GM21825 (cell line): Measurements from ENCODE around the gene ATP9A.
A peak's percentile ranks its signal among the peaks of the same experiment; 100 is the strongest.

Experiments
- ATAC-seq: cut with Tn5 transposase; IDR thresholded peaks from one replicate; pipeline ENCODE4 v1.9.1; 2021; ENCODE audit warnings: mild to moderate bottlenecking, moderate library complexity; ENCODE audit not compliant: unreplicated experiment

Gene ATP9A

DNA sequence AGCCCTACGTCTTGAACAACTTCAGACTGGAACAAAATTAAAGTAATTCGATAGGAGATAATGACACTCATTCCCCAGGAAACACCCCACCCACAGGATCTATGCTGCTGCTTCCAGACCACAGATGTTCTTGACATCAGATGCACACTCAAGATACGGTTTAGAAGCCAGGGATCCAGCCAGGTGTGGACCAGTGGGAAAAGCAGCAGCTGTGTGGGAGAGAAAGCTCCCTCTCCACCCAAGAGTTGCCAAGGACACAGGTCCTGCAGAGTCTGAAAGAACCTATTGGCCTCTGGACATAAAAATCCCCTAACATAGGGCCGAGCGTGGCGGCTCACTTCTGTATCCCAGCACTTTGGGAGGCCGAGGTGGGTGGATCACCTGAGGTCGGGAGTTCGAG, 133.9 kb downstream of the ATP9A start:
- ATAC-seq: no peak

DNA sequence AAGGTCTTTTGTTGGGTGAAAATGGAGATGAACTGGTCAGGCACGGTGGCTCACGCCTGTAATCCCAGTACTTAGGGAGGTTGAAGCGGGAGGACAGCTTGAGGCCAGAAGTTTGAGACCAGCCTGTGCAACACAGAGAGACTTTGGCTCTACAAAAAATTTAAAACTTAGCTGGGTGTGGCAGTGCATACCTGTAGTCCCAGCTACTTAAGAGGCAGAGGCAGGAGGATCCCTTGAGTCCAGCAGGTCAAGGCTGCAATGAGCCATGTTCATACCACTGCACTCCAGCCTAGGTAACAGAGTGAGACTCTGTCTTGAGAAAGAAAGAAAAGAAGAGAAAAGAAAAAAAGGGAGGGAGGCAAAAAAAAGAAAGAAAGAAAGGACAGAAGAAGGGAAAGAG, 134.8 kb downstream of the ATP9A start:
- ATAC-seq: no peak

DNA sequence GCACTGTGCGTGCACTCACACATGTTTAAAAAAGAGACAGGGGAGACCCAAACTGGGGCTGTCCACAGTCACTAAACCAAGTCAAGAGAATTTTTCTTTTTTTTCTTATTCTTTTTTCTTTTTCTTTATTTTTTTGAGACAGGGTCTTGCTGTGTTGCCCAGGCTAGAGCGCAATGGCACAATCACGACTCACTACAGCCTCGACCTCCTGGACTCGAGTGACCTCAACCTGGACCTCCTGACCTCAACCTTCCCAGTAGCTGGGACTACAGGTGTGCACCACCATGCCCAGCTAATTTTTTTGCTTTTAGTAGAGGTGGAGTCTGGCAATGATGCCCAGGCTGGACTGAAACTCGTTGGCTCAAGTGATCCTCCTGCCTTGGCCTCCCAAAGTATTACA, 136.2 kb downstream of the ATP9A start:
- ATAC-seq: no peak

DNA sequence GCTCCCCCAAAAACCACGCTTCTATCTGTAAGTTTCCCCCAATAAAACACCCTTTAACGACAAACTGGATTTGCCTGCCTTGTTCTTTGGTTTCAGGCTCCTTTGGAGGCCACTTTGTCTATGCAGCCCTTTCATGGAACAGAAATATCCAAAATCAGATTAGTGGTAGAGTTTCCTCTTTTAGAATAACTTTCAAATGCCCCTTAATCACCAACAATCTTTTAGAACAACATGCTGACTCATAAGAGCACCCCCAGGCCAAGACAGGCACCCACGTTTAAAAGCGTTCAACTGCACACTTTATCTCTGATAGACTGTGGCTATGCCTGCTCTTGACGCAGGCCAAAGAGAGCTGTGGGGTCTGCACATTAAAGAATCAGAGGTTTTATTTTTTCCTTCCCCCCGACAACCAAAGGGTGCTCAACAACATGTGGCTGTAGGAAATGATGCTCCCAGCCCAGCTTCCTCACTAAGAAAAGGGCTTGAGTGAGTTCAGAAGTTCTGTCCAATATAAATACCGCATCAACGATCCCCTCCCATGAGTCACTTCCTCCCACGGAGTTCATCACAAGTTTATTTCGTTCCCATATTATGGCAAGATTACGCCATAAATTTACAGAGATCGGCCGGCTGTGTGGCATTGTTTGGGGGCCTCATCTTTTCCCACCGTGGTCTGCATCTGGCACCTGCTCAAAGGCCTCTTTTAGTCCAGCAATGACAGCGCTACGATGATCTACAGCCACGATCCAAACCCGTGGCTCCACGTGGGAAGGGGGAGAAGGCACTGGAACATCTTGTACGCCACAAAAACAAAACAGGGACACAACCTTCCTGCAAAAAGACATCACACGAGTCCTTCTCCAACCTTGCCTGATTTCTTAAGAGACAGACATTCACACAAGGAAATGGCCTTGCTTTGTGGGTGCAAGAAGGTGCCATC, 136.9 kb downstream of the ATP9A start:
- ATAC-seq: no peak

DNA sequence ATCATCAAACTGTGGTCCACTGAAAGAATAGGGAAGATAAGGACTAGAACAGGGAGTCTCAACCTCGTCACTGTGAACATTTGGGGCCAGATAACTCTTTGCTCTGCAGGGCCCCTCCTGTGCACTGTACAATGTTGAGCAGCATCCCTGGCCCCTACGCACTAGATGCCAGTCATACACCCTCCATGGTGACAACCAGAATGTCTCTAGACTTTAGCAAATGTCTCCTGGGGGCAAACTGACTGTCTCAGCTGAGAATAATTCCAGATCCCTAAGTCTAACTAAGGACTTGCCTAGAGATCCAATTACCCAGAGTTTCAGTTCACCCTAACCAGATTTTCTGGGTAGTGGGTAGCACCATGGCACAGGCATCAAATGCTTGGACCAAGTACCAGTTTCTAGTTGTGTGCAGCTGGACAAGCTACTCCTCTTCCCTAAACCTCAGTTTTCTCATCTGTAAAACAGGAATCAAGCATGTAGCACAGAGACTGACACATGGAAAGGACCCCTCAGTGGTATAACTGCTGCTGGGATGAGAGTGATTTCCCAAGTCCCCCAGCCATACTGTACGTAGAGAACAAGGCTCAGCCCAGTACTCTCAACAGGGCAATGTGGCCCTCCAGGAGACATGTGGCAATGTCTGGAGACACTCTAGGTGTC, 138.7 kb downstream of the ATP9A start:
- ATAC-seq: no peak

DNA sequence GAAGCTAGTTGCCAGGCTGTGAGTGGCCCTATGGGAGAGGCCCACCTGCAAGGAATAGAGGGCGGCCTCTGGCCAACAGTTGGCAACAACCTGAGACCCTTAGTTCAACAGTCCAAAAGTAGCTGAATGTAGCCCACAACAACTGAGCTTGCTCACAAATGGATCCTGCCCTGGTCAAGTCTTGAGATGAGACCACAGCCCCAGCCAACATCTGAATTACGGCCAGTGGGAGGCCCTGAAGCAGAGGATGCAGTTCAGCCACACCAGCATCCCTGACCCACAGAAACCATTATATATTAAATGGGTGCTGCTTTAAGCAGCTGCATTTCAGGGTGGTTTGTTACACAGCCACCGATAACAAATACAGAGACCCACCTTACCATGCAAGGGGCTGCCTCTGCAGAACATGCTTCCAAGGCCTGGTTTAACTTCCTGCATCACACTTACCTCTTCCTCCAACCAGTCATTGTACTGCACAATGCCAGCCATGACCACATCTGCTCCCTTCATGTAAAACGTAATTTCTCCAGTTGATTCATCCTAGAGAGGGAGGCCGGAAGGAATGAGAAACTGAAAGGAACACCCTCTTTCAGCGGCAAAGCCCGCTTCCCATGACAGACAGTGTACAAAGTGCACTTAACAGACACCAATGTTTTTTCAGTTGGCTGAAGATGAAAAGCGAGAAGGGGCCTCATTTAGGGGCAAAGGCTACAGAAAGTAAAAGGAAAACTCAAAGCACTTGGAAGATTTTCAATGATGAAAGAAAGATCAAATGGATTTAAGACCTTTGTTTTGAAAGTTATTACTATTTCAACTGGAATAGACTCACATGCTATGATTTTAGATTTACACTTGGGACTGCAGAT, 139.4 kb downstream of the ATP9A start:
- ATAC-seq: no peak

DNA sequence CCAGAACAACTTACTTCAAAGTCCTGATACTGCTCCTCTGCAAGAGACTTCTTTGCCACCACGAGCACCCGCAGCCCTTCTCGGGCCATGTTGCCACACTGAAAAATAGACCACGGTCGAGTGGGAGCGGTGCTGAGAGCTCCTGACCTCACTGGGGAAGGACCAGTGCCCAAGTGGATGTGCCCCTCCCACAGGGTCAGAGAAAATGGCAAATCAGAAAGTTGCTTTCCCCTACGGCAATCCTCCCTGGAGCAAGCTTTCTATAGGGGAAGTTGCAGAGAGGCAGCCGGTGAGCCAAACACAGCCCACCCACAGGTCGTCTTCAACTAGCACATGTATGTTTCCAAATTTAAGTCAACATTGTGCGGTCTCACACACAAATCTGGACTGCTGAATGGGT, 140.6 kb downstream of the ATP9A start:
- ATAC-seq: no peak

DNA sequence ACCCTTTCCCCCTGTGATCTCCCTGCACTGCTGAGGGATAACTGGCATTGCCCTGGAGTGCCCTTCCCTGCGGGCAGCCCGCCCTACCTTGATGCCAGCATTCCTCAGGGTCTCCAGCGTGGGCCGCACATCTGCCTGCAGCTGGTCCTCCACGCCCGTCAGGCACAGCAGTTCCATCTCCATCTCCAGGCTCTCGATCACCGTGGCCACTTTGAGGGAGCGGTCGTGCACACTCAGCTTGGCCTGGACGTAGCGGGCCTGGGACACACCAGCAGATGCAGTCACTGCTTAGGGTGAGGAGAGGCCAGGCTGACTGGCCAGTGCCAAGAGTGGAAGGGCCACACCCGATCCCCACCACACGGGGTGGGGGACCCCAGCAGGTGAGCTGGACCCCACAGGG, 143.1 kb downstream of the ATP9A start:
- no peak for ATAC-seq

DNA sequence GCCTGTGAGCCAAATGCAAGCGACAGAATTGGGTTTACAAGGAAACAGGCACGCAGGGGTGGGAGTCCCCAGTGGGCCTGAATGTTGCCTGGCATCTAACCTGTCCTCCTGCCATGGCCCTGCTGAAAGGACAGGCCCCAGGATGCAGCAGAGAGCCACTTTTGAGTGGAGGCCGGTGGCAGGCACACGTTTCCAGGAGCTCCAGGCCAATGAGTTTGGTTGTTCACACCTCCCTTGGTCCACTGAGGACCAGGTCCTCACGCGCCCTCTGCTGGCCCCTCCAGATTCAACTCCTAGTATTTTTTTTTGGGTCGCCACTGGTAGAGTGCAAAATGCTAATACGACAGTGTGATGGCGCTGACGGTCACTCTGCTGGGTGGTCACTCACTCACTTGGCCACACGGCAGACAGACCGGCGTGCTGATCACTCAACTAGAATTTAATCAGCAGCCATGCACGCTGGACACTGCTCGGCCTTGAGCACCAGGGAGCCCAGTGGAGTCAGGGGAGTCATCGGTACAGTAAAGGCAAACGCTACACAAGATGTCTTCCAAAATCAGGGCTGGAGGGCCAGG, 143.9 kb downstream of the ATP9A start:
- peak; percentile 55 for ATAC-seq

DNA sequence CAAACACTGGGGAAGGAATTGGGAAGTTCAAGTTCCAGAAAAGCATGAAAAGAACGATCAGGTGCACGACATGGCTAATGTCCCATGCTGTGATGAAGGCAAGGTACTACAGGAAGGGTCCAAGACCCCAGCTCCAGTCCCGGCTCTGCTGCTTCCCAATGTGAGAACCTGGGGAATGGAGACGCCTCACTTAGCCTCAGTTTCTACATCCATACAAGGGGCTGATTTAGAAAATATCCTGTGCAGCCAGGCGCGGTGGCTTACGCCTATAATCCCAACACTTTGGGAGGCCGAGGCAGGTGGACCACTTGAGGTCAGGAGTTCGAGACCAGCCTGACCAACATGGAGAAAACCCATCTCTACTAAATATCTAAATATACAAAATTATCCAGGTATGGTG, 144.9 kb downstream of the ATP9A start:
- no peak for ATAC-seq

DNA sequence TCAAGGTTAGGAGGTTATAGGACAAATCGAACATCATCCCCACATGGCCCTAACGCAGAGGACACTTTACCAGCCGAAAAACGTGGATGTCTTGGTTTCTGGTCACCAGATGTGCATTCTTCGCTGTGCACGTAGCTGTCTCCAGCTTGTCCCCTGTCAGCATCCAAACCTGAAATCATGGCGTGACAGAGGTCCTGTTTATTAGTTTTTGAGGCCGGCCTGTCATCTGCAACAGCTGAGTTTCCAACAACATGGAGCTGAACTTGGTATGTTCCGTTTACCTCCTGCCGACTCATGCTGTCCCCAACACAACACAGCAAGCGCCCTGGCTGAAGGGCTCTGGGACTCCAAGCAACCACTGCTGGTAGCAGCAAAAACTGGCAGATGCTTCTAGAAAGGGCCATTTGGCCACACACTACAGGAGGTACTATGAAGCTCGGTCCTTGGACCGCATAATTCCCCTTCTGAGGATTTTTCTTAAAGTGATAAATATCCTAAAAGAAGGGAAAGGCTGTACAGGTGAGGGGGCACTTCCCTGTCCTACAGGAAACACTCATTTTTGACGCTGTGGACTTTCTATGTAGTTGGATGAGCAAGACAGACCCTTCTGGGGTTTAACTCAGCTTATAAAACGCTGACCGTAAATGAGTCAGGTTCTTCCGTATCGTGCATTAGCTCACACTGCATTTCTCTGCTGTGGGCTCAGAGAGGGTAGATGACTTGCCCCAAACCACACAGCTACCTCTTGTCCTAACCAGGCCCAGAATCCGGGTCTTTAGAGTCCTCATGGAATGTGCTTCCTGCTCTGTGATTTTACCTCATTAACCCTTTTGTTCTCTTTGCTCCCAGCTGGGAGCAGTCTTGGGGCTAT, 146.0 kb downstream of the ATP9A start:
- ATAC-seq: no peak

DNA sequence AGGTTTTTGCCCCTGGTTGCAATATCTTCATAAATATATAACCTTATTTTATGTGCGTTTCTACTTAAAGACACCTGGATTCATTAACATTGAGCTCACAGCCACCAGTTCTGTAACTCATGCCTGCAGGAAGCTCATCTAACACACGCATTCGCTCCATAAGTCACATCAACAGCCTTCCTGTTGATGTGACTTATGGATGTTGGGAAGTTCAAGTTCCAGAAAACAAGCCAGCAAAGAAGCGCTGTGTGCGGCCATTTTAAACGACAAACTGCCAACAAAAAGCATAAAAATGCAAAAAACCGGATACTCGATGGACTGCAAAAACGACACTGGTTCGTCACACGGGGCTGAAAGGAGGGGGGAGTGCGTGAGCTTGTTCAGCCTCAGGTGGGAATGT, 147.8 kb downstream of the ATP9A start:
- no peak for ATAC-seq

DNA sequence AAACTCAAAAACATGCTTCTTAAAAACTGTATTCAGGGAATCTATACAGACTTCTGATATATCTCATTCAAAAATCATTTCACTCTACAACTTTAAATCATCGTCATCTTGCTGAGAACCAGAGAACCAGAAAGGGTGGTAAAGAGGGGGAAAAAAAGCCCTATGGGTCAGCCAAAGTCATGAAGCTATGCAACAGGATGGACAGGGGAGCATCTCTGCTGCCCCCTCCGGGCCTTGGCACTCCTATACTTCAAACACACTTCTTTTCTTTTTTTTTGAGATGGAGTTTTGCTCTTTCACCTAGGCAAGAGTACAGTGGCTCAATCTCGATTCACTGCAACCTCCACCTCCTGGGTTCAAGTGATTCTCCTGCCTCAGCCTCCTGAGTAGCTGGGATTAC, 152.1 kb downstream of the ATP9A start:
- no peak for ATAC-seq

DNA sequence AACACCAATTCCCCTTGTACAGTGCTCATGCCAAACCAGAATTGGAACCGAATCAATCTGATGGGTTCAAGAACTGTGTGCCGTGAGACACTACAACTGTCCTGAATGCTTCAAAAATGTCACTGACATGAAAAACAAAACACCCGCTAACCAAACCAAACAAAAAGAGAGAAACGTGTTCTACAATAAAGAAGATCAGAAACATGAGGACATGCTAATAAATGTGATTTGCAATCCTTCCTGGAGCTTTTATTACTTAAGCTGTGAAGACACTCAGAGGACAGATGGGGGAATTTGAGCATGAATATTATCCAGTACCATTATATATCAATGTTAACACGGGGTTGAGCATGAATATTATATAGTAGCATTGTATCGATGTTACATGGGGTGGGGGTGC, 153.5 kb downstream of the ATP9A start:
- ATAC-seq: no peak

DNA sequence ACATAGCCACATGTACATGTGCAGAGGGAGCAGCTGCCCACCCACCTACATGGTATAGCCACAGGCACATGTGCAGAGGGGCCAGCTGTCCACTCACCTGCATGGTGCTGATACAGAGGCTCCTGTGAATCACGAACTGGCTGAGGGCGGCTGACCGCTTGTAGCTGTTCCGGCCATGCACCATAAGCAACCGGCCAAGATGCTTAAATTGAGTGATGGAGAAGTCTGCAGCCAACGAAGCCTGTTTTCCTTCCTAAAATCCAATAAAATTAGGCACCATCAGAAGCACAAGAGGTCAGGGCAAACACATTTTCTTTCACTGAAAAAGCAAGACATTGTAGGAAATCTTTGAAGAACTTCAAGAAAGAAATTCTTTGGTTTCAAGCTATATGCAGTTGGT, 154.6 kb downstream of the ATP9A start:
- ATAC-seq: no peak

DNA sequence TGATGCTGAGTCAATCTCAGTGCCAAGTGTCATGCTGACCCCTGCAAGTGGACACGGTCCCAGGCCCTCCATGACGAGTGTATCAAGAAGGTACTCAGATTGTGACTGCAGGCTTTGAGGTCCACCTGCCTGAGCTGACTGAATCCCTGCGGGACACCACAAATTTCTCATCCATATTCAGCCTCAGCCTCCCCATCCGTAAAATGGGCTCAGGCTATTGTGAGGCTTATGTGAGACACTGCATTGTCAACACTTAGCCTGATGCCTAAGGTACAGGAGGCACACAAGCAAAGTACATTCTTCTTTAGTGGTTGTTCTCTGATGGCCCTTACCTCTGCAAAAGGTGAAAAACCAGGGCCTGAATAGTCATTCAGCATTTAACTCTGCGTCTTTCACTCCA, 155.3 kb downstream of the ATP9A start:
- ATAC-seq: no peak

DNA sequence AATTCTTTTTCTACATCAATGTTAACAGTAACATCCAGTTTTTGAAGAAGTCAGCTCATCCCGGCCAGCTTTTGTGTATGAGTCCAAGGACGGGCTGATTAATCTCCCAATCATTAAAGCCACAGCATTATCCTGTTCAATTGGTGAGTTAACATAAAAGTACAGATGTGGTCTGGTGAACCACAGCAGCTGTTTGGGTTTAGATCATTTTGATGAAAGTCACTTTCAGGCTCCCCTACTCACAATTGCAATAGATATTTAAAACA, 156.6 kb downstream of the ATP9A start:
- no peak for ATAC-seq

DNA sequence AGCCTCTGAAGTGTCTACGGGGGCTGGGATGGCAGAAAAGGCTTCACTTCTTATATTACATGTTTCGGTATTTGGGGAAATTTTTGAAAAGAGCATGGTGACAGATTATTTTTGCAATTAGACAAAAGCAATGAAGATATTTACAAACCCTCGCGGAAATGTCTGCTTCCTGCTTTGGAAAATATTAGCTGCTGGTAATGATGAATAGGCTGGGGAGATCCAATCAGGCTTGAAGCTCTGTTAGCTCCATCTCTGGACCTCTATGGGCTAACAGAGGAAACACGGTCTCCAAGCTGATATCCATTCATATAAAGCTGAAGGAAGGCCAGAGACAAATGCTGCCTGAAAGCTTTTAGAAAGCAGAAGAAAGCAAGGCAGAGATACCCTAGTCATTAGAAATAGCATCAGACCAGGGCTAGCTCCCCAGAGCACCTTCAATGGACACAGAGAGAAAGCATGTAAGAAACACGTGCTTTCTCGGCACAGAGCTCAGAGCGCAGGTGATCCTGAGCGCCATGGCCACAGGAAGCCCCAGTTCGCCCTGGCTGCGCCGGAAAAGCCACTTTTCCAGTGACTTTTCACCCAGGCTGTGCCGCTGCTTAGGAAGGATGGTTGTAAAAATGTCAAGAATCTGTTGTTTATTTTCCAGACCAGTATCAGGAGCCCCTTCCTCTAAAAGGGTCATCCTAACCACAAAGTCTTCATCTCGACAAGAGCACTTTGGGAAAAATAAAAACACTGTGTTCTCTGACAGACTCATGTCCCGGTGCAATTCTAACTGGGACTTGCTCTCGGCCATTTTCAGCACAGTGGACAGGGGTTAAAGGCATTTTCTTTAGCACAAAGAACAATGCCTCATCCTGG, 157.2 kb downstream of the ATP9A start:
- ATAC-seq: no peak

DNA sequence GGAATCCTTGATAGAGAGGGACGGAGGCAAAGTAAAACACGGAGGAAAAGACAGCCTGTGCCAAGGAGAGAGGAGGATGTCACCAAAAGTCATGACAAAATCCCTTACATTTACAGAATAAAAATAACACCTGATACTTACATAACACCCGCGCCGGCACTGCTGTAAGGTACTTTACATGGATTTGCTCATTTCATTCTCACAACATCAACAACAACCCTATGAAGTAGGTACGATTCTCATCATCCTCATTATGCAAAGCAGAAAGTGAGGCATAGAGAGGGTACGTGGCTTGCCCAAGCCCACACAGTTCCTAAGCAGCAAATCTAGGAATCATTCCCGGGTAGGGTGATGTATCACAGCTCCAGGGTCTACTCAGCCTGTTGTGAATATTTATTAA, 158.1 kb downstream of the ATP9A start:
- no peak for ATAC-seq

DNA sequence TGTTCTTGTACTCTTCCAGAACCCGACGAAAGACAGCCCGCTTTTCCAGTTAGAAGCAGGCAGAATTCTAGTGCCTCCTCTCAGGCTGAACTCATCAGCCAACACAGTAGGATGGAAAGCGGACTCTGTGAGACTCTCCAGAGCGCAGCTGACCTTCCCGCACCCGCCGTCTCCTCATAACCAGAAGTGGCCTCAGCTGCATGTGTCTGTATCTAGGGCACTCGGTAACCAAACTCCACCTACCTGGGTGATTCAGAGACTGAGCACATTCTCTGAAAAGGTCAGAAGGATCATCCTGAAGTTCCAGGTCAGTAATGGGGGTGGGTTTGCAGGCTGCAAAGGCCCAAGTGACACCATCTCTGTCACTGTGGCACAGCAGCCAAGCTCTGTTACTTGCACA, 158.9 kb downstream of the ATP9A start:
- ATAC-seq: no peak
